Vagina (tissue), 2 donors: ENCODE measurements around the gene SCN8A.

Experiments
- CTCF ChIP-seq, 3 experiments: fragments of 450-650 bp in 2 of 3; fragments of 200-600 bp in 1 of 3; sonication (generic) in 1 of 3; IDR thresholded peaks; one replicate each; pipeline ENCODE4 v1.5.1; 2017 to 2019; ENCODE audit warnings: antibody characterized with exemption in 3 of 3, mild to moderate bottlenecking in 2 of 3, moderate library complexity in 2 of 3
- POLR2A ChIP-seq, 2 donors: fragments of 450-650 bp; IDR thresholded peaks; one replicate each; pipeline ENCODE4 v1.6.1; 2017; ENCODE audit warnings: antibody characterized with exemption in 2 of 2, mild to moderate bottlenecking in 2 of 2, moderate library complexity in 2 of 2
- POLR2AphosphoS5 ChIP-seq, 2 donors: sonication (generic); formaldehyde crosslinking; IDR thresholded peaks; one replicate each; pipeline ENCODE4 v1.9.0; 2017; ENCODE audit warnings: antibody characterized with exemption in 2 of 2, mild to moderate bottlenecking in 2 of 2, low read depth in 1 of 2; ENCODE audit not compliant: insufficient read depth in 1 of 2

DNA sequence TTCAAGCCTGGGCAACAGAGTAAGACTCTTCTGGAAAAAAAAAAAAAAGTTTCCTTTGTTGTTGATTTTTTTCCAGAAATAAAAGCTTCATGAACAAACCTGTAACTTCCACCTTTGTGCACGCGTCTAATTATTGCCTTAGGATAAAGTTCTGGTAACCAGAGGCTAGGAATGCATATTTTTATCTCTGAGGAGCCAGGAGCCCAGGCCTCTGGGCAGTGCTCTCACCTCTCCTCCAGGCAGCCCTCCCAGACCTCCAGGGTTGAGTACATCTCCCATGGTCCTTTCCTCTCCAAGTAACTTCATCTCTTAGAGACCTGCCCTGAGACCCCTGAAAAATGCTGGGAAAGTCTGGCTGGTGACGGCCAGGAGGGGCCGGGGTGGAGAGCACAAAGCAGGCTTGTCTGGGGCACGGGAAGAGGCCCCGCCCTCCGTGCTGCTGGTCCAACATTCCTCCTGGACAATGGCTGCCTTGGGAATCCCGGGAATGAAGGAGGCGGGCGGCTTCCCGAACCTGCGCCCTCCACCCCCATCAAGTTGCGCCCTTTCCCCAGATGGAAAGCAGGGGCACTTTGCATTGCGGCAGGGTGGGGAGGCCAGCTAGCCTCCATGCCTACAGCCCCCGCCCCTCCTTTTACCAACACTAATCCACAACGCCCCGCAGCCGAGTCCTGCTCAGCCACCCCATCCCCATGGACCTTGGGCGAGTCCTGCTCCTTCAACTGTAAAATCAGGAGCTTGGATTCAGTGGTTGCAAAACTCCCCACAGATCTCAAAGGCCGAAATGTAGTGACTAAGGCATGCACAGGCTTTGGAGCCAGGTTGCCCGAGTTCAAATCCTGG lies 264.8 kb downstream of the SCN8A start:
- TF ChIP-seq CTCF (IDR thresholded peaks at IDR 0.05) (no peak), POLR2AphosphoS5 (IDR thresholded peaks at IDR 0.05; ENCODE audit: insufficient read depth in 1 of 2, low read depth in 1 of 2) (no peak), POLR2A (IDR thresholded peaks at IDR 0.05) (no peak)
